Ishikawa (cell line): ENCODE data around the gene FFAR3.

Experiments used
- CEBPB ChIP-seq: IDR thresholded peaks from 2 replicates; pipeline ENCODE4 v1.6.1; 2012
- CREB1 ChIP-seq: IDR thresholded peaks from 2 replicates; pipeline ENCODE4 v1.6.1; 2012; ENCODE audit warnings: low read depth
- EGR1 ChIP-seq: IDR thresholded peaks from 2 replicates; pipeline ENCODE4 v1.6.1; 2012
- EP300 ChIP-seq: IDR thresholded peaks from 2 replicates; pipeline ENCODE4 v1.6.1; 2012; ENCODE audit warnings: borderline replicate concordance
- FOXM1 ChIP-seq: IDR thresholded peaks from 2 replicates; pipeline ENCODE4 v1.6.1; 2012; ENCODE audit warnings: low read depth, borderline replicate concordance
- MAX ChIP-seq: IDR thresholded peaks from 2 replicates; pipeline ENCODE4 v1.6.1; 2012
- NFIC ChIP-seq: IDR thresholded peaks from 2 replicates; pipeline ENCODE4 v1.6.1; 2012
- RAD21 ChIP-seq: IDR thresholded peaks from 2 replicates; pipeline ENCODE4 v1.6.1; 2012; ENCODE audit warnings: low read depth
- REST ChIP-seq: IDR thresholded peaks from 2 replicates; pipeline ENCODE4 v1.6.1; 2012; ENCODE audit warnings: low read depth, mild to moderate bottlenecking
- TAF1 ChIP-seq: IDR thresholded peaks from 2 replicates; pipeline ENCODE4 v1.6.1; 2012; ENCODE audit warnings: low read depth, mild to moderate bottlenecking
- TCF12 ChIP-seq: IDR thresholded peaks from 2 replicates; pipeline ENCODE4 v1.6.1; 2012; ENCODE audit warnings: low read depth
- TEAD4 ChIP-seq: IDR thresholded peaks from 2 replicates; pipeline ENCODE4 v1.6.1; 2012
- USF1 ChIP-seq: IDR thresholded peaks from 2 replicates; pipeline ENCODE4 v1.6.1; 2012
- YY1 ChIP-seq: IDR thresholded peaks from 2 replicates; pipeline ENCODE4 v1.6.1; 2012; ENCODE audit warnings: low read depth
- ZBTB7A ChIP-seq: IDR thresholded peaks from 2 replicates; pipeline ENCODE4 v1.6.1; 2012; ENCODE audit warnings: low read depth

FFAR3 gene

GRCh38 chr19:35389192-35389861 lies 31.1 kb downstream of the FFAR3 start:
- TF ChIP-seq USF1: no peak
- TF ChIP-seq RAD21: no peak
- TF ChIP-seq EP300: no peak
- no peak for TF ChIP-seq TAF1
- TF ChIP-seq TCF12: no peak
- no peak for TF ChIP-seq ZBTB7A
- TF ChIP-seq YY1: no peak
- TF ChIP-seq TEAD4: no peak
- TF ChIP-seq NFIC: no peak
- no peak for TF ChIP-seq REST
- TF ChIP-seq CREB1: no peak
- no peak for TF ChIP-seq FOXM1
- no peak for TF ChIP-seq EGR1
- TF ChIP-seq MAX: no peak
- no peak for TF ChIP-seq CEBPB

GRCh38 chr19:35392742-35393715 lies 34.8 kb downstream of the FFAR3 start:
- TF ChIP-seq YY1 (no peak), FOXM1 (no peak), TCF12 (no peak)

- TF ChIP-seq RAD21 (no peak), NFIC (no peak), TCF12 (no peak), CEBPB (no peak), TAF1 (no peak), TEAD4 (no peak), CREB1 (no peak)
Measured at GRCh38 chr19:35395382-35396199, 37.3 kb downstream of the FFAR3 start.

- no peak for TF ChIP-seq MAX
- TF ChIP-seq REST: no peak
- TF ChIP-seq TAF1: no peak
- TF ChIP-seq TCF12: no peak
- TF ChIP-seq EGR1: no peak
- TF ChIP-seq ZBTB7A: no peak
- no peak for TF ChIP-seq FOXM1
- no peak for TF ChIP-seq YY1
- no peak for TF ChIP-seq NFIC
- no peak for TF ChIP-seq USF1
- TF ChIP-seq RAD21: no peak
- no peak for TF ChIP-seq CEBPB
- no peak for TF ChIP-seq TEAD4
- no peak for TF ChIP-seq CREB1
- no peak for TF ChIP-seq EP300
Measured at GRCh38 chr19:35396240-35396885, 38.1 kb downstream of the FFAR3 start.

- TF ChIP-seq TEAD4: no peak
- no peak for TF ChIP-seq REST
- TF ChIP-seq EGR1: no peak
- TF ChIP-seq NFIC: no peak
Measured at GRCh38 chr19:35397064-35397463, 38.8 kb downstream of the FFAR3 start.
